ENCODE measurements around the gene GMCL2.

Gene GMCL2

GRCh38 chr5:178180141-178180863 lies 6.9 kb downstream of the GMCL2 start:
- no peak for DNase-seq

GRCh38 chr5:178177569-178177968 lies 9.6 kb downstream of the GMCL2 start:
- DNase-seq = no peak

GRCh38 chr5:178176791-178177190 lies 10.4 kb downstream of the GMCL2 start:
- DNase-seq = no peak

GRCh38 chr5:178174456-178174855 lies 12.7 kb downstream of the GMCL2 start:
- DNase-seq = no peak

- DNase-seq = no peak
Observed at GRCh38 chr5:178170455-178170854, 16.7 kb downstream of the GMCL2 start.

GRCh38 chr5:178165581-178165980 lies 21.6 kb downstream of the GMCL2 start:
- DNase-seq = no peak

GRCh38 chr5:178163772-178164735 lies 23.1 kb downstream of the GMCL2 start:
- DNase-seq = peak; percentile 87 to 95 (median 93)

GRCh38 chr5:178162481-178162880 lies 24.7 kb downstream of the GMCL2 start:
- DNase-seq = no peak

GRCh38 chr5:178160176-178160575 lies 27.0 kb downstream of the GMCL2 start:
- no peak for DNase-seq

GRCh38 chr5:178155065-178155464 lies 32.1 kb downstream of the GMCL2 start:
- DNase-seq = no peak

- DNase-seq = peak; percentile 90 to 98 (median 97)
Observed at GRCh38 chr5:178153530-178154340, 33.4 kb downstream of the GMCL2 start, which contains the start of gene NHP2. Gene NHP2, minus strand, starts transcription at chr5:178153885. Its CDS starts 68 bp downstream, at chr5:178153817.

GRCh38 chr5:178152491-178153444 lies 34.4 kb downstream of the GMCL2 start:
- no peak for DNase-seq

GRCh38 chr5:178150977-178151734 lies 36.0 kb downstream of the GMCL2 start:
- DNase-seq = no peak

GRCh38 chr5:178149199-178149932 lies 37.8 kb downstream of the GMCL2 start:
- peak in 1 of 3 experiments; percentile 2 for DNase-seq

- DNase-seq = no peak
Observed at GRCh38 chr5:178147406-178147805, 39.8 kb downstream of the GMCL2 start.

- peak; percentile 40 to 66 (median 45) for DNase-seq
Observed at GRCh38 chr5:178145965-178146820, 41.0 kb downstream of the GMCL2 start.

GRCh38 chr5:178143901-178144300 lies 43.3 kb downstream of the GMCL2 start:
- no peak for DNase-seq

GRCh38 chr5:178143246-178143645 lies 43.9 kb downstream of the GMCL2 start:
- no peak for DNase-seq

GRCh38 chr5:178142642-178143041 lies 44.5 kb downstream of the GMCL2 start:
- DNase-seq = no peak
